ENCODE data around the gene TECTA. TPM values are rescaled to one million over a fixed set of nuclear protein-coding genes. Genes with fewer than 3 reads are reported as not detected.

The TECTA gene, protein sequence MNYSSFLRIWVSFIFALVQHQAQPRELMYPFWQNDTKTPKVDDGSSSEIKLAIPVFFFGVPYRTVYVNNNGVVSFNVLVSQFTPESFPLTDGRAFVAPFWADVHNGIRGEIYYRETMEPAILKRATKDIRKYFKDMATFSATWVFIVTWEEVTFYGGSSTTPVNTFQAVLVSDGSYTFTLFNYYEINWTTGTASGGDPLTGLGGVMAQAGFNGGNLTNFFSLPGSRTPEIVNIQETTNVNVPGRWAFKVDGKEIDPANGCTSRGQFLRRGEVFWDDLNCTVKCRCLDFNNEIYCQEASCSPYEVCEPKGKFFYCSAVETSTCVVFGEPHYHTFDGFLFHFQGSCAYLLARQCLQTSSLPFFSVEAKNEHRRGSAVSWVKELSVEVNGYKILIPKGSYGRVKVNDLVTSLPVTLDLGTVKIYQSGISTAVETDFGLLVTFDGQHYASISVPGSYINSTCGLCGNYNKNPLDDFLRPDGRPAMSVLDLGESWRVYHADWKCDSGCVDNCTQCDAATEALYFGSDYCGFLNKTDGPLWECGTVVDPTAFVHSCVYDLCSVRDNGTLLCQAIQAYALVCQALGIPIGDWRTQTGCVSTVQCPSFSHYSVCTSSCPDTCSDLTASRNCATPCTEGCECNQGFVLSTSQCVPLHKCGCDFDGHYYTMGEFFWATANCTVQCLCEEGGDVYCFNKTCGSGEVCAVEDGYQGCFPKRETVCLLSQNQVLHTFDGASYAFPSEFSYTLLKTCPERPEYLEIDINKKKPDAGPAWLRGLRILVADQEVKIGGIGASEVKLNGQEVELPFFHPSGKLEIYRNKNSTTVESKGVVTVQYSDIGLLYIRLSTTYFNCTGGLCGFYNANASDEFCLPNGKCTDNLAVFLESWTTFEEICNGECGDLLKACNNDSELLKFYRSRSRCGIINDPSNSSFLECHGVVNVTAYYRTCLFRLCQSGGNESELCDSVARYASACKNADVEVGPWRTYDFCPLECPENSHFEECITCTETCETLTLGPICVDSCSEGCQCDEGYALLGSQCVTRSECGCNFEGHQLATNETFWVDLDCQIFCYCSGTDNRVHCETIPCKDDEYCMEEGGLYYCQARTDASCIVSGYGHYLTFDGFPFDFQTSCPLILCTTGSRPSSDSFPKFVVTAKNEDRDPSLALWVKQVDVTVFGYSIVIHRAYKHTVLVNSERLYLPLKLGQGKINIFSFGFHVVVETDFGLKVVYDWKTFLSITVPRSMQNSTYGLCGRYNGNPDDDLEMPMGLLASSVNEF (N-terminal part only)
- under 1 TPM; 0.07 to 0.12 TPM for total RNA-seq

DNA sequence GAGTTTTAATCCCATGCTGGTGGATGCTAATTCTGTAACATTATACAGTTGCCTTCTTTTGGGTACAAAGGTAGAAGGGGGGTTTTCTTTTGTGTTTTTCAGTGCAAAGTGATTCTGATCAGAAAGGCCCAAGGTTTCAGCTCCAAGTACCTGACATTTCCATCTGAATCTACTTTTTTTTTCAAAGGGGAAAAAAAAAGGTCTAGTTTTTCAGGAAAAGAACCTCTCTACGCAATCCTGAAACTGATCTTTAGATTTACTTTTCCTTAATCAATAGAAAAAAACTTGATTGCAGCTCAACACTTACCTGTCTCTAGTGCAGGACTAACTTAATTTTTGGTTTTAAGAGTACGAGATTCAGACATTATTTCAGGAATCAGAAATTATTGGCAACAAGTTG lies at the start of gene TECTA:
Gene TECTA (plus strand): TSS at position 301 of the 400 bp plus-strand sequence. CDS start 1,423 bp downstream, outside the sequence.
- Mint-ChIP-seq H3K27ac (no peak within 1 kb of the TSS), H3K27me3 (ENCODE audit: low read depth) (no peaks in the 10 kb centered on the region), H3K4me3 (no peak within 1 kb of the TSS), H3K4me1 (ENCODE audit: low read depth) (no peaks in the 10 kb centered on the region), H3K36me3 (ENCODE audit: low read depth) (no peaks in the 10 kb centered on the region), H3K9me3 (no peaks in the 10 kb centered on the region)
- no peak for DNase-seq
- CTCF ChIA-PET, result no interaction called here
- intact Hi-C loops (cut with micrococcal nuclease), result no loop called here

DNA sequence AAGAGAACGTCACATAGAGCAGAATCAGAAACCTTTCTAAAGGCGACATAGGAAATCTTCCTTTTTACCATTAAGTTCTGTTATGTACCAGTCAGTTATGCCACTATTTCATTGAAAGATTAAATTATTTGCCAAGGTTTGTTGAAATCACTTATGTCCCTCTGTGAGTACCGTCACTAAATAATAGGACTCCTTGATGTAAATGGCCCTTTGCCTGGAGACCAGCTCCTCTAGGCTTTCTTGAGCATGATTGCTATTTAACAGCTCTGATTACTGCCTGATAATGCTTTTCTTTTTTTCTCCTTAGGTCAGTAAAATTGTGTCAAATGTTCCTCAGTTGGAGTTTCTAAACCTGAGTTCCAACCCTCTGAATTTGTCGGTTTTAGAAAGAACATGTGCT lies 47.8 kb upstream of the TECTA start:
- Mint-ChIP-seq H3K36me3 (ENCODE audit: low read depth) (peaks cover 14% of the 10 kb centered on the region), H3K4me1 (ENCODE audit: low read depth) (no peaks in the 10 kb centered on the region), H3K9me3 (no peaks in the 10 kb centered on the region), H3K27me3 (ENCODE audit: low read depth) (no peaks in the 10 kb centered on the region), H3K4me3 (no peak overlapping the region), H3K27ac (no peak overlapping the region)
- DNase-seq, result no peak
- intact Hi-C loops (cut with micrococcal nuclease), result no loop called here
- CTCF ChIA-PET, result no interaction called here

DNA sequence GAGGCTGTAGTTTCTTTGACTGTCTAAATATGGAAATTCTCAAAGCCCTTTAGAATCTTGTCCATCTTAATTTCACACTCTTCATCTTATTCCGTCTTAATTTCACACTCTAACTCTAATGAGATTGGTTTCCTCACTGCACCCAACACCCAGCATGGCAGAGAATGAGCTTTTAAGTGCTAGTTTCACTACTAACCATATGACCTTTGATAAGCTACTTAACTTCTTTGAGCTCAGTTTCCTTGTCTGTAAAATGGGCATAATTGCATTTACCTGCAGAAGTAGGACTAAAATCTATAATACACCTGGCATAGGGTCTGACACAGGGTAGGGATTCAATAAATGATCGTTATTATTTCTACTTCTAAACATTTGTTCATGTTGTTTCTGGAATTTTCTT lies 46.8 kb upstream of the TECTA start:
- H3K27me3 Mint-ChIP-seq (ENCODE audit: low read depth), result no peaks in the 10 kb centered on the region
- intact Hi-C loops (cut with micrococcal nuclease), result no loop called here
- no peak overlapping the region for H3K4me3 Mint-ChIP-seq
- peaks cover 14% of the 10 kb centered on the region for H3K36me3 Mint-ChIP-seq (ENCODE audit: low read depth)
- no peak for DNase-seq
- no peaks in the 10 kb centered on the region for H3K4me1 Mint-ChIP-seq (ENCODE audit: low read depth)
- no peaks in the 10 kb centered on the region for H3K9me3 Mint-ChIP-seq
- CTCF ChIA-PET, result no interaction called here
- no peak overlapping the region for H3K27ac Mint-ChIP-seq

DNA sequence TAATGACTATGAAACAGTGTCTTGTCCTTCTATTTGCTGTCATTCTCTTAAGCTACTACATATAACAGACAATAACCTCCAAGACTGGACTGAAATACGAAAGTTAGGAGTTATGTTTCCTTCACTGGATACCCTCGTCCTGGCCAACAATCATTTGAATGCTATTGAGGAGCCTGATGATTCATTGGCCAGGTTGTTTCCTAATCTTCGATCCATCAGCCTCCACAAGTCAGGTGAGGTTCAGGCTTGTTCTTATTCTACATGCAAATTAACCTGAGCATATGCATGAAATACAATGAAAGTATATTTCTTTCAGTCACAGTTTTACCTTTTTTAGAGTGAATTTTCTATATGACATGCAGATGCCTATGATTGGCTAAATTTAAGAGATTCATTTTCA lies 46.0 kb upstream of the TECTA start:
- intact Hi-C loops (cut with micrococcal nuclease), result no loop called here
- H3K27ac Mint-ChIP-seq, result no peak overlapping the region
- no peaks in the 10 kb centered on the region for H3K4me1 Mint-ChIP-seq (ENCODE audit: low read depth)
- no peaks in the 10 kb centered on the region for H3K9me3 Mint-ChIP-seq
- CTCF ChIA-PET, result no interaction called here
- DNase-seq, result no peak
- peaks cover 12% of the 10 kb centered on the region for H3K36me3 Mint-ChIP-seq (ENCODE audit: low read depth)
- no peaks in the 10 kb centered on the region for H3K27me3 Mint-ChIP-seq (ENCODE audit: low read depth)
- H3K4me3 Mint-ChIP-seq, result no peak overlapping the region

DNA sequence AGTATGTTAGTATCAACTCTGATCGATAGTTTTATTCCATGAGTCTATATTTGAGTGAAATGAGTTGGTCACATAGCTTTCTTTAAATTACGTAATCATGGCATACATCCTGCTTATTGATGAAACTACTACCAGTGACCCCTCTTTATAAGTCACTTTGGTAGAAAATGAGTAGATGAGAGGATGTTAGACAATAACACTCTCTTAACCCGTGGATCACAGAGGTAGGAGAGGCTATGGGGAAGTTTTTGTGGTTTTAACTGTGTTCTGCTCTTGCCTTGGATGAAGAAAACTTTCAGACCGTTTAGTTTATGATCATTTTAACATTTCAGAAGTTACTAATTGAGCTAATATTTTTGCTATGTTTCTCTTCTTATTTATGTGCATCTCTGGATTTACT lies 43.1 kb upstream of the TECTA start:
- no peak overlapping the region for H3K4me3 Mint-ChIP-seq
- no peak overlapping the region for H3K27ac Mint-ChIP-seq
- intact Hi-C loops (cut with micrococcal nuclease), result no loop called here
- no peaks in the 10 kb centered on the region for H3K4me1 Mint-ChIP-seq (ENCODE audit: low read depth)
- H3K27me3 Mint-ChIP-seq (ENCODE audit: low read depth), result no peaks in the 10 kb centered on the region
- no peaks in the 10 kb centered on the region for H3K9me3 Mint-ChIP-seq
- H3K36me3 Mint-ChIP-seq (ENCODE audit: low read depth), result peaks cover 11% of the 10 kb centered on the region
- CTCF ChIA-PET, result interaction anchor here (1.9 kb wide), 1 partner anchor 137 kb away, joined by 7 read pairs; no protein-coding TSS in a partner anchor
- DNase-seq, result no peak

DNA sequence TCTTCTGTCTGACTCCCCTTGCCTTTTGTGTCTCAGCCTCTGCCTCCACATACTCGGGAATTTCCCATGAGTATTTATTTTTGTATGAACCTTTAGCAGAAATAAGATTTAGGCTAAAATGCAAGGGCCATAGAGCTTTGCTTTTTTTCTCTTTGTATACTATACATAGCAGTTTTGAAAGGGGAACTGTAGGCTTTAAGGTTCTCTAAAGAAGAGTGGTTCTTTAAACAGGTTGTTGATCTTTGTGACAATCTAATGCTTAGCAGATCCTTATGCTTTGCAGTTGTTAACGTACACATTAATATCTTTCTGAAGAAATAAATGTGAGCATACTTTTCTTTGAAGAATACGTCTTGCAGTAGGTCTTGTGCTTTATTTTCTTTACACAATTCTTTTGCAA lies 42.1 kb upstream of the TECTA start:
- Mint-ChIP-seq H3K27me3 (ENCODE audit: low read depth) (no peaks in the 10 kb centered on the region), H3K36me3 (ENCODE audit: low read depth) (peaks cover 8% of the 10 kb centered on the region), H3K9me3 (no peaks in the 10 kb centered on the region), H3K27ac (no peak overlapping the region), H3K4me3 (no peak overlapping the region), H3K4me1 (ENCODE audit: low read depth) (no peaks in the 10 kb centered on the region)
- no peak for DNase-seq
- CTCF ChIA-PET, result interaction anchor here (1.9 kb wide), 1 partner anchor 136 kb away, joined by 7 read pairs; no protein-coding TSS in a partner anchor
- intact Hi-C loops (cut with micrococcal nuclease), result no loop called here

DNA sequence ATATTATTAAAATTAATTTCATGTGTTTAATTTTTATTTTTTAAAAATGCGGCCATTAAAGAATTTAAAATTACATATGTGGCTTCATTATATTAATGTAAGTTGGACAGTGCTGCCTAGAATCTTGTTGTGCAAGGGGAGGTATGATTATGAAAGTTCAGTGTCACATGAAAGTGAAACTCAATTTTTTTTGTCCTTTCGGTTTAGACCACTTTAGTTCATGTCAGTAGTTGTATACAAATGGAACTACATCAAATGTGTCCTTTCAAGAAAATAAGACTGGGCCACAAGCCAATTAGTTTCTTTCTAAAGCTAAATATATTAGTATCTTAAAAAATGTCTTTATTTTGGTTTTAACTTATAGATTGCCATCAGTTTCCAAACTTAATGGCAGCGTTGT lies 41.4 kb upstream of the TECTA start:
- Mint-ChIP-seq H3K36me3 (ENCODE audit: low read depth) (peaks cover 6% of the 10 kb centered on the region), H3K4me1 (ENCODE audit: low read depth) (no peaks in the 10 kb centered on the region), H3K27me3 (ENCODE audit: low read depth) (no peaks in the 10 kb centered on the region), H3K4me3 (no peak overlapping the region), H3K9me3 (no peaks in the 10 kb centered on the region), H3K27ac (no peak overlapping the region)
- intact Hi-C loops (cut with micrococcal nuclease), result no loop called here
- DNase-seq, result no peak
- CTCF ChIA-PET, result no interaction called here

DNA sequence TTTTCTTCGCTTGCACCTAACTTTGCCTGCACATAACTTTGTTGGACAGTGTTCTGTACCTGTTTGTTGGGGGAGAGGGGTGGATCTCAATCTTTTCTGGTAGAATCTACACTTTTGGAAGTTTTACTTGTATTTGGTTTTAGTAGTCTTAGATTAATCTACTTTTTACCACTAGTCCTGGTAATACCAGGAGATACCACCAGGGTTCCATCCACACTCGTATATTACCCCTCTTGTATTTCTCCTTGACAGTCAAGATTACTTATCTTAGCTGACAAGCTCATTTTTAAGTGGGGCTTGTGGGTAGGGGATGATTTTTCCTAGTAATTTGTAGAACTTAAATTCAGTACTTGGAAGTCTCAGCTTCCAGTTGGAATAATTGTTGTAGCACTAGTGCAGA lies 37.3 kb upstream of the TECTA start:
- Mint-ChIP-seq H3K9me3 (no peaks in the 10 kb centered on the region), H3K4me3 (no peak overlapping the region), H3K27ac (no peak overlapping the region), H3K4me1 (ENCODE audit: low read depth) (no peaks in the 10 kb centered on the region), H3K27me3 (ENCODE audit: low read depth) (no peaks in the 10 kb centered on the region), H3K36me3 (ENCODE audit: low read depth) (peaks cover 13% of the 10 kb centered on the region)
- no peak for DNase-seq
- CTCF ChIA-PET, result interaction anchor here (0.7 to 1.2 kb wide), 3 partner anchors 12 to 42 kb away, joined by 3 to 4 read pairs (median 3); no protein-coding TSS in a partner anchor
- intact Hi-C loops (cut with micrococcal nuclease), result no loop called here

DNA sequence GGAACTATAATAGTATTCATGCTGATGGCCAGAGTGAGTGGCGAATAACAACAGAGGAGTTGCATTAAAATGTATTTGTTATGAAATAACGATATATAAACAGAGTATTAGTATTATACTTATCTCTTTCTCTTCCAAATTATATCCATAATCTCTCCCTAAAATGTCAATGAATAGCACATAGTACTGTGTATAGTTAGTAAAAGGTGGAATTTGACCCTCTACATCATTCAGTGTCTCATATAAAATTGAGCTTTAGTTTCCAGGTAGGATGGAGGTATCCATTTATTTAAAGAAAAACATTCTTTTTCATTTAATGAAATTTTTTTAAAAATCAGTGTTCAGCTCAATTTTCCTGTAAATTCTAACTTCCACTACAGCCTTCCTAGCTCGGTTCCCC lies 34.4 kb upstream of the TECTA start:
- H3K27me3 Mint-ChIP-seq (ENCODE audit: low read depth), result no peaks in the 10 kb centered on the region
- CTCF ChIA-PET, result no interaction called here

DNA sequence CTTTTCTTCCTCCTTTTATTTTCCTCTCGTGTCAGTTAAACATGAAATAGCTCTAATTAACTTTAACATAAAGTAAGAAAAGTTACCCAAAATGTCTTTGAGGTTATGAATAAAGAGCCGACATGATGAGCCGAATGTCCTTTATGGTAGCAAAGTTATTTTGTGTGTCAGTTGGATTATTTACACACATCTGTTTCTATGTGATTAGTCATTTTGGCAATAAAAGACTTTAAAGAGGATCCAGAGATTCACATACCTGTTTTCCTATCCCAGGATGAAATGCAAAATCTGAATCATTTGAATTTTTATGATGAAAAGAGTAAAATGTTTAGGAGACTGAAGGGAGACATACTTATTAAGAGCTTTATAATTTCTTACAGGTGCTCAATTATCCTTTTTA lies 34.0 kb upstream of the TECTA start:
- Mint-ChIP-seq H3K9me3 (peaks cover 6% of the 10 kb centered on the region), H3K4me3 (no peak overlapping the region), H3K27ac (no peak overlapping the region), H3K36me3 (ENCODE audit: low read depth) (peaks cover 32% of the 10 kb centered on the region), H3K27me3 (ENCODE audit: low read depth) (no peaks in the 10 kb centered on the region), H3K4me1 (ENCODE audit: low read depth) (no peaks in the 10 kb centered on the region)
- intact Hi-C loops (cut with micrococcal nuclease), result no loop called here
- DNase-seq, result no peak
- CTCF ChIA-PET, result no interaction called here

More for the DNA sequence above, 34.4 kb upstream of the TECTA start:
- Mint-ChIP-seq H3K9me3 (peaks cover 6% of the 10 kb centered on the region), H3K27ac (no peak overlapping the region), H3K4me3 (no peak overlapping the region), H3K36me3 (ENCODE audit: low read depth) (peaks cover 32% of the 10 kb centered on the region), H3K4me1 (ENCODE audit: low read depth) (no peaks in the 10 kb centered on the region)
- intact Hi-C loops (cut with micrococcal nuclease), result no loop called here
- no peak for DNase-seq

DNA sequence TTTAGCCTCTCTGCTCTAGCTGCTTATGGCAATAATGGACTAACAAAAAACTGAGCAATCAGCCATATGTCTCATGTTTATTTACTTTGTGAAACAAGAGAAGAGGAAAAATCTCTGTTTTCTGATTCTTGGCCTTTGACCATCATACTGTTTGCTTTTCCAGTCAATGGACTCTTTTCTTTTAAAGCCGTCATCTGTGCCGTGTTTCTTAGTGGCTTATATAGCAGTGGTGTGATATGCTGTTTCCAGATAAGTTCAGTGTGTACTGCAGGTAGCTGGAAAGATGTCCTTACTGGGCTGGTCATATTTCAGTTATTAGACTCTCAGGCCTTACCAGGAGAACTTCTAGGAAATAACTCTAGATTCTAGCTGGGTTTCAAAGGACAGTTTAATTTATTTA lies 33.6 kb upstream of the TECTA start:
- intact Hi-C loops (cut with micrococcal nuclease), result no loop called here
- peaks cover 32% of the 10 kb centered on the region for H3K36me3 Mint-ChIP-seq (ENCODE audit: low read depth)
- no peak for DNase-seq
- CTCF ChIA-PET, result no interaction called here
- peaks cover 6% of the 10 kb centered on the region for H3K9me3 Mint-ChIP-seq
- no peak overlapping the region for H3K4me3 Mint-ChIP-seq
- no peaks in the 10 kb centered on the region for H3K4me1 Mint-ChIP-seq (ENCODE audit: low read depth)
- H3K27ac Mint-ChIP-seq, result no peak overlapping the region
- no peaks in the 10 kb centered on the region for H3K27me3 Mint-ChIP-seq (ENCODE audit: low read depth)

DNA sequence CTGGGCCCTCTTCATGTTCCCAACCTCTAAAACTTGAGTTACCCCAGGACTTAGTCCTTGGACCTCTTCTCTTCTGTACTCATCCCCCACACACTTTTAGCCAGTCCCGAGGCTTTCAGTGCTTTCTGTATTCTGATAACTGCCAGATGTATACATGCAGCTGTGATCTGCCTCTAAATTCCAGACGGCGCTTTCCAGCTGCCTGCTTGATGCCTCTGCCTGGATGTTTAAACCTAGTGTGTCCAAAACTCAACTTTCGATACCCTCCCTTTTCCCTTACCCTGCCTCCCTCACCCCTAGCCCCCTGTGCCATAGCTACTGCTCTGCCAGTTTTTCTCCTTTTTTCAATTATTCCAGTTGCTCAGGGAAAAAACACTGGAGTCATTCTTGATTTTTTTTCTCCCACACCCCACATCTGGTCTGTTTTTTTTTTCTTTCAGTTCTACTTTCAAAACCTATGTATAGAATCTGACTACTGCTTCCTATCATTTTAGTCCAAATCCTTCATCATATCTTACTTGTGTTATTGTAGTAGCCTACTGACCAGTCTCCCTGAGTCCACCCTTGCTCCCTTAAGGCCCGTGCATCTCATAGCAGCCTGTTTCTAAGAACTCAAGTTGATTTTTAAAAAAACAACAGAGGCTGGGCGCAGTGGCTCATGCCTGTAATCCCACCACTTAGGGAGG lies 32.9 kb upstream of the TECTA start:
- Mint-ChIP-seq H3K9me3 (peaks cover 6% of the 10 kb centered on the region), H3K4me1 (ENCODE audit: low read depth) (no peaks in the 10 kb centered on the region), H3K27me3 (ENCODE audit: low read depth) (no peaks in the 10 kb centered on the region), H3K27ac (no peak overlapping the region), H3K4me3 (no peak overlapping the region), H3K36me3 (ENCODE audit: low read depth) (peaks cover 32% of the 10 kb centered on the region)
- no peak for DNase-seq
- CTCF ChIA-PET, result no interaction called here
- intact Hi-C loops (cut with micrococcal nuclease), result no loop called here
